HG02763 (cell line): ENCODE measurements around the gene MRPL52.

Experiments
- ATAC-seq: cut with Tn5 transposase; IDR thresholded peaks from one replicate; pipeline ENCODE4 v1.9.1; 2021; ENCODE audit warnings: mild to moderate bottlenecking, moderate library complexity; ENCODE audit not compliant: unreplicated experiment

The MRPL52 gene

GRCh38 chr14:22878271-22879246 lies 48.9 kb downstream of the MRPL52 start:
- no peak for ATAC-seq

GRCh38 chr14:22882064-22882463 lies 52.4 kb downstream of the MRPL52 start:
- ATAC-seq, result no peak

- no peak for ATAC-seq
Measured at GRCh38 chr14:22882529-22883172, 53.0 kb downstream of the MRPL52 start.

GRCh38 chr14:22883173-22883976 lies 53.7 kb downstream of the MRPL52 start, which contains the start of gene REM2:
Gene REM2 (plus strand): TSS chr14:22883222. CDS start chr14:22883288, 66 bp downstream.
- ATAC-seq, result no peak

- ATAC-seq, result no peak
Measured at GRCh38 chr14:22884076-22884737, 54.5 kb downstream of the MRPL52 start.
